Right atrium auricular region (tissue), 2 donors: ENCODE results near the gene CLASP2. TPM values are rescaled to one million over a fixed set of nuclear protein-coding genes. Genes with fewer than 3 reads are reported as not detected.
"Not testable (repeated sequence)": the region's sequence is repeated elsewhere in the genome, so short reads cannot be mapped to it uniquely, and the experiment has no call there.

Source experiments
- DNase-seq: peaks from one replicate; pipeline ENCODE4 v3.0.0-alpha.2; 2019; ENCODE audit warnings: low spot score
- H3K27ac ChIP-seq, 2 donors: fragments of 200-600 bp; sonication (generic); 1 replicate in 1 of 2; 2 replicates in 1 of 2; pipeline ENCODE4 v1.5.1; 2016 to 2019
- H3K27me3 ChIP-seq, 2 donors: fragments of 200-600 bp; sonication (generic); one replicate each; pipeline versions ENCODE4 v1.5.1 to v1.6.0; 2017 to 2019
- H3K36me3 ChIP-seq: fragments of 200-600 bp; sonication (generic); one replicate; pipeline ENCODE4 v1.5.1; 2016
- H3K4me1 ChIP-seq, 2 donors: fragments of 200-600 bp; sonication (generic); one replicate each; pipeline versions ENCODE4 v1.5.1 to v1.6.0; 2017 to 2019
- H3K4me3 ChIP-seq, 2 donors: fragments of 200-600 bp; sonication (generic); 1 replicate in 1 of 2; 2 replicates in 1 of 2; pipeline ENCODE4 v1.5.1; 2017 to 2019; ENCODE audit warnings: mild to moderate bottlenecking in 1 of 2, moderate library complexity in 1 of 2
- H3K9me3 ChIP-seq, 2 donors: fragments of 200-600 bp; sonication (generic); one replicate each; pipeline ENCODE4 v1.5.1; 2019
- CTCF ChIP-seq, 2 donors: fragments of 200-600 bp; sonication (generic); IDR thresholded peaks; one replicate each; pipeline ENCODE4 v1.5.1; 2019; ENCODE audit warnings: antibody characterized with exemption in 2 of 2
- total RNA-seq, 2 donors: library from RNA; depleted of rRNA; stranded (reverse); fragments of >200 nt; gene quantifications; one replicate each; pipeline ENCODE4 v1.1.0, GENCODE V29; 2016

Gene CLASP2
- total RNA-seq, 2 donors from 2014 or later = 32.3 to 71.8 TPM

GRCh38 chr3:33453331-33453761, 264.7 kb downstream of the CLASP2 start:
- H3K36me3 ChIP-seq = no peaks in the 10 kb centered on the region
- TF ChIP-seq CTCF (IDR thresholded peaks at IDR 0.05) = no peak
- H3K27ac ChIP-seq = no peak overlapping the region
- no peaks in the 10 kb centered on the region for H3K4me1 ChIP-seq
- DNase-seq = no peak
- H3K9me3 ChIP-seq = peaks cover 0 to under 1% of the 10 kb centered on the region in 2 donors
- H3K4me3 ChIP-seq = no peak overlapping the region
- no peaks in the 10 kb centered on the region for H3K27me3 ChIP-seq

GRCh38 chr3:33451994-33452393, 266.1 kb downstream of the CLASP2 start:
- H3K36me3 ChIP-seq, H3K4me1 ChIP-seq, H3K27ac ChIP-seq, H3K27me3 ChIP-seq, DNase-seq, H3K9me3 ChIP-seq, H3K4me3 ChIP-seq: not testable (repeated sequence)

GRCh38 chr3:33447958-33448357, 270.1 kb downstream of the CLASP2 start:
- no peak overlapping the region for H3K4me3 ChIP-seq
- no peak for TF ChIP-seq CTCF (IDR thresholded peaks at IDR 0.05)
- DNase-seq = no peak

GRCh38 chr3:33447256-33447625, 270.8 kb downstream of the CLASP2 start:
- not testable (repeated sequence) for H3K9me3 ChIP-seq, H3K4me3 ChIP-seq, DNase-seq, H3K27me3 ChIP-seq, H3K4me1 ChIP-seq, H3K36me3 ChIP-seq, H3K27ac ChIP-seq

More at GRCh38 chr3:33447958-33448357, 270.1 kb downstream of the CLASP2 start:
- no peak overlapping the region for H3K27ac ChIP-seq
- H3K9me3 ChIP-seq = no peaks in the 10 kb centered on the region
- no peaks in the 10 kb centered on the region for H3K36me3 ChIP-seq
- H3K27me3 ChIP-seq = no peaks in the 10 kb centered on the region
- no peaks in the 10 kb centered on the region for H3K4me1 ChIP-seq

Other genes starting within 250 kb of the CLASP2 start
- 10 to 100 TPM; 51.0 to 62.1 TPM for gene PDCD6IP, start 80.4 kb upstream of the CLASP2 start, total RNA-seq